Ovary (tissue), 3 donors: ENCODE data around the gene TTC39A.

Experiments
- CTCF ChIP-seq, 3 donors: fragments of 450-650 bp in 2 of 3; fragments of 200-600 bp in 1 of 3; IDR thresholded peaks; one replicate each; pipeline versions ENCODE4 v1.5.1 to v1.8.0; 2016 to 2022; ENCODE audit warnings: antibody characterized with exemption in 3 of 3, mild to moderate bottlenecking in 1 of 3
- EP300 ChIP-seq: sonication (generic); formaldehyde crosslinking; IDR thresholded peaks from one replicate; pipeline ENCODE4 v1.6.1; 2017; ENCODE audit warnings: antibody characterized with exemption
- POLR2A ChIP-seq: fragments of 450-650 bp; IDR thresholded peaks from one replicate; pipeline ENCODE4 v1.6.1; 2017; ENCODE audit warnings: antibody characterized with exemption, mild to moderate bottlenecking, moderate library complexity
- donor health status: DM: no; HTN: no; CAD: no.

GRCh38 chr1:51347398-51348146 is 17.2 kb upstream of the TTC39A start:
- TF ChIP-seq EP300 = no peak
- TF ChIP-seq CTCF (IDR thresholded peaks at IDR 0.05) = no peak
- TF ChIP-seq POLR2A = no peak
